Right atrium auricular region (tissue), 2 donors: ENCODE data around the gene PJA1. TPM values are rescaled to one million over a fixed set of nuclear protein-coding genes. Genes with fewer than 3 reads are reported as not detected.

ENCODE experiments used
- DNase-seq: peaks from one replicate; pipeline ENCODE4 v3.0.0-alpha.2; 2019; ENCODE audit warnings: low spot score
- H3K27ac ChIP-seq, 2 donors: fragments of 200-600 bp; sonication (generic); 1 replicate in 1 of 2; 2 replicates in 1 of 2; pipeline ENCODE4 v1.5.1; 2016 to 2019
- H3K27me3 ChIP-seq, 2 donors: fragments of 200-600 bp; sonication (generic); one replicate each; pipeline versions ENCODE4 v1.5.1 to v1.6.0; 2017 to 2019
- H3K36me3 ChIP-seq: fragments of 200-600 bp; sonication (generic); one replicate; pipeline ENCODE4 v1.5.1; 2016
- H3K4me1 ChIP-seq, 2 donors: fragments of 200-600 bp; sonication (generic); one replicate each; pipeline versions ENCODE4 v1.5.1 to v1.6.0; 2017 to 2019
- H3K4me3 ChIP-seq, 2 donors: fragments of 200-600 bp; sonication (generic); 1 replicate in 1 of 2; 2 replicates in 1 of 2; pipeline ENCODE4 v1.5.1; 2017 to 2019; ENCODE audit warnings: mild to moderate bottlenecking in 1 of 2, moderate library complexity in 1 of 2
- H3K9me3 ChIP-seq, 2 donors: fragments of 200-600 bp; sonication (generic); one replicate each; pipeline ENCODE4 v1.5.1; 2019
- total RNA-seq, 2 donors: library from RNA; depleted of rRNA; stranded (reverse); fragments of >200 nt; gene quantifications; one replicate each; pipeline ENCODE4 v1.1.0, GENCODE V29; 2016
- TF ChIP-seq, protein P1 (sequence below), 2 donors: fragments of 200-600 bp; sonication (generic); IDR thresholded peaks; one replicate each; pipeline ENCODE4 v1.5.1; 2019; ENCODE audit warnings: antibody characterized with exemption in 2 of 2

The PJA1 gene
- total RNA-seq, 2 donors from 2014 or later, result 11.7 to 18.8 TPM

DNA sequence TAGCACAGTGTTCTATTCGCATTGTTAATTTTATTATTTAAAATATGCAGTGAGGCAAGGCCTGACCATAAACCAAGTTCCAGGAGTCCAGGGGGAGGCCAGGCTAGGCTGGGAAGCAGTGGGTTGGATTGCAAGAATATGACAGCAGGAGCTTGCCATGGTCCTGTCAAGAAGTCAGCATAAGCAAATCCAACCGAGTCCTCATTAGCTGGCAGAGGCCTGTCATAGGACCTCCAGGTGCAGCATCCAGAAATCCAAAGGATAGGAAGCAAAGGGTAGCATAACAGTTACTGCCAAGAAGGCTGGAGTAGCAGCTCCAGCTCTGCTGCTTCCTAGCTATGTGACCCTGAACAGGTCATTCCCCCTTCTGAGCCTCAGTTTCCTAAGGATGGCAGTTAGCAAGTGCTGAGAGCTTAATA, 13.4 kb downstream of the PJA1 start:
- Histone ChIP-seq H3K4me1 (no peaks in the 10 kb centered on the region), H3K36me3 (no peaks in the 10 kb centered on the region), H3K4me3 (no peak overlapping the region), H3K9me3 (no peaks in the 10 kb centered on the region), H3K27me3 (no peaks in the 10 kb centered on the region), H3K27ac (no peak overlapping the region)
- TF ChIP-seq, protein P1, sequence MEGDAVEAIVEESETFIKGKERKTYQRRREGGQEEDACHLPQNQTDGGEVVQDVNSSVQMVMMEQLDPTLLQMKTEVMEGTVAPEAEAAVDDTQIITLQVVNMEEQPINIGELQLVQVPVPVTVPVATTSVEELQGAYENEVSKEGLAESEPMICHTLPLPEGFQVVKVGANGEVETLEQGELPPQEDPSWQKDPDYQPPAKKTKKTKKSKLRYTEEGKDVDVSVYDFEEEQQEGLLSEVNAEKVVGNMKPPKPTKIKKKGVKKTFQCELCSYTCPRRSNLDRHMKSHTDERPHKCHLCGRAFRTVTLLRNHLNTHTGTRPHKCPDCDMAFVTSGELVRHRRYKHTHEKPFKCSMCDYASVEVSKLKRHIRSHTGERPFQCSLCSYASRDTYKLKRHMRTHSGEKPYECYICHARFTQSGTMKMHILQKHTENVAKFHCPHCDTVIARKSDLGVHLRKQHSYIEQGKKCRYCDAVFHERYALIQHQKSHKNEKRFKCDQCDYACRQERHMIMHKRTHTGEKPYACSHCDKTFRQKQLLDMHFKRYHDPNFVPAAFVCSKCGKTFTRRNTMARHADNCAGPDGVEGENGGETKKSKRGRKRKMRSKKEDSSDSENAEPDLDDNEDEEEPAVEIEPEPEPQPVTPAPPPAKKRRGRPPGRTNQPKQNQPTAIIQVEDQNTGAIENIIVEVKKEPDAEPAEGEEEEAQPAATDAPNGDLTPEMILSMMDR (IDR thresholded peaks at IDR 0.05), result no peak
- no peak for DNase-seq

DNA sequence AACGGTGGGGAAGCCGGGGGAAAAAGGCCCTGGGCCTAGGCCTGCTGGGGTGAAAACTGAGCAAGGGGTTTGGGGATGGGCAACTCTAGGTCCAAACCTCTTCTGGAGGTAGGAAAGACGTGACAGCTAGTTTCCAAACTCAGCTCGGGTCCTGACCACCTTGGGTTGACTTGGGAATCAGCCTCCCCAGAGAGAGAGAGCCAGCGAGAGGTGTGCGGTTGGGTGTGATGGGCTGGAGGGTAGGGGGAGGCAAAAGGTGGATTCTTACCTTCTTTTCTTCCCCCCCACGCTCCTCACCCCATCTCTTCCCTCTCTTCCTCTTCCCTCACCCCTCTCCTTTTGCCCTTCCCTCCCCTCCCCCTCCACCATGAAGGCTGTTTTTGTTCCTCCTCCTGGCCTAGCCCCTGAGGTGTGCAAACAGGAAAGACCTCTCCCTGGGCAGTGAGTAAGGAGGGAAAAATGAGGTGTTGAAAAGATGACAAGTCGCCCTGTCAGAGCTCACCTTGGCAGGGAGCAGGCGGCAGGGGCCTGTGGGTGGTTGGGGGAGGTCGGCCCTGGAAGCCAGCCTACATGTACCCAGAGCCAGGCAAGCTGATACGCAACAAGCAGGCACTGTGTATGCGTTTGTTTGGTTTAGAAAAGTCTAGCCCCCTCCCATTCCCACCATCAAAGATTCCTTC, 14.8 kb downstream of the PJA1 start:
- TF ChIP-seq, protein P1 (IDR thresholded peaks at IDR 0.05), result no peak
- Histone ChIP-seq H3K4me3 (no peak overlapping the region), H3K4me1 (no peaks in the 10 kb centered on the region), H3K36me3 (no peaks in the 10 kb centered on the region), H3K9me3 (no peaks in the 10 kb centered on the region), H3K27me3 (no peaks in the 10 kb centered on the region), H3K27ac (no peak overlapping the region)
- DNase-seq, result no peak

DNA sequence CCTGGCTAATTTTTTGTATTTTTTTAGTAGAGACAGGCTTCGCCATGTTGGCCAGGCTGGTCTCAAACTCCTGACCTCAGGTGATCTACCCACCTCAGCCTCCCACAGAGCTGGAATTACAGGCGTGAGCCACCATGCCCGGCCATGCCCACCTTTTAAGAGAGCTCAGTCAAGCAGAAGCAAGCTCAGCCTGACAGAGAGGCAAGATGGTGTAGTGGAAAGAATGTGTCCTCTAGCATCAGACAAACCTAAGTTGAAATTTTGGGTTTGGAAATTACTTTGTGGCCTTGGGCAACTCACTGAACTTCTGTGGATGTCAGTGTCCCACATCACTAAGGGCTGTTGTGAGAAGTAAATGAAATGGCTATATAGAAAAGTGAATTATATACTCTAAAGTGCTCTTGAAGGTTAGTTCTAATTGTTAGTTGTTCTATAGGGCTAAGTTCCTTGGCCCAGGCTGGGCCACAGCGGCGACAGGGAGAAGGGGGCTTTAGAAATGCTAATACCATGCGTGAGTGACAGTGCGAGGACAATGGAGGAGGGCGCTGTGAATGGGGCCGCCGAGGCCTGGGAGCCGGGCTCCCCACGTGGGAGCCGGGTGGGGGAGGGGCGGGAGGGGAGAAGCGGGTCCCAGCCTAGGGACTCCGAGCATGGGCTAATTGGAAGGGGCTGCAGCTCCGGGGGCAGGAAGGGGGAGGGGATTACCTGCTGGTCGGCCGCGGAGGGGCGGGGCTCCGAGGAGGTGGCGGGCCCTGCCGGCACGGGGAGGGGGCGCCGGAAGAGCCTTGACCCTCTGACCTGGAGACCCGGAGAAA, 15.6 kb downstream of the PJA1 start:
- Histone ChIP-seq H3K27ac (no peak overlapping the region), H3K36me3 (no peaks in the 10 kb centered on the region), H3K4me3 (no peak overlapping the region), H3K9me3 (no peaks in the 10 kb centered on the region), H3K4me1 (no peaks in the 10 kb centered on the region), H3K27me3 (no peaks in the 10 kb centered on the region)
- DNase-seq, result no peak
- TF ChIP-seq, protein P1 (IDR thresholded peaks at IDR 0.05), result no peak

DNA sequence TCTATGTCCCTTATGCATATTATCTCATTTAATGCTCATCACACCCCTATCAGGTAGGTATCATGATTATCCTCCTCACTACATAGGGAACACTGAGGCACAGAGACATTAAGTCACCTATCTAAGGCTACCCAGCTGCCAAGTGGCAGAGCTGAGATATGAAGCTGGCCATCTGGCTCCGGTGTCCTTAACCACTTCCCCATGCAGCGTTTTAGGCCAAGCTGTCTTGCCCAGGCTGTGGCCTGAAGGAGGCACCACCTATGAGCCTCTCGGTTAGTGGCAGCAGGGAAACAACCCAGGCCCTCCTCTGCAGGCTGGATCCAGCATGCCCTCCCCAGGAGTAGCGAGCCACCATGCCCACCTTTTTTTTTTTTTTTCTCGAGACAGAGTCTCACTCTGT, 16.3 kb downstream of the PJA1 start:
- Histone ChIP-seq H3K4me3 (no peak overlapping the region), H3K27ac (no peak overlapping the region), H3K36me3 (no peaks in the 10 kb centered on the region), H3K4me1 (no peaks in the 10 kb centered on the region), H3K9me3 (no peaks in the 10 kb centered on the region), H3K27me3 (no peaks in the 10 kb centered on the region)
- DNase-seq, result no peak
- TF ChIP-seq, protein P1 (IDR thresholded peaks at IDR 0.05), result no peak

DNA sequence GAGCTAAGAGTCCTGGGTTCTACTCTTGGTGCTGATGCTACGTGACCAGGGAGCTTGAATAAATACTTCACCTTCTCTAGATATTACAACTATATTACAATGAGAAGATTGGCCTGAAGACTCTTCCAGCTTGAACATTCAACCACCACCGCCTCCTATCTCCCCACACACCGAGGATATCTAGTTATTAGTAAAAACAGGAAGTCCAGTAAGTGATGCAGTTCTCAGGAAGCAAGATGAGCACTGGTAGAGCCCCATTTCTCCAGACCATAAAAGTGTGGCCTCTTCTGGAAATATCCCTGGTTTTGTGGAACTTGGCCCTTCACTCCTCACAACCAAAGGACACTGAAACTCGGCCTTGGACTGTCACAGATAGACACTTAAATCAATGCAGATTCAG, 18.5 kb downstream of the PJA1 start:
- no peak for DNase-seq
- no peaks in the 10 kb centered on the region for H3K27me3 ChIP-seq
- no peaks in the 10 kb centered on the region for H3K9me3 ChIP-seq
- H3K4me1 ChIP-seq, result no peaks in the 10 kb centered on the region
- no peak overlapping the region for H3K4me3 ChIP-seq
- no peaks in the 10 kb centered on the region for H3K36me3 ChIP-seq
- TF ChIP-seq, protein P1 (IDR thresholded peaks at IDR 0.05), result no peak
- no peak overlapping the region for H3K27ac ChIP-seq
